ENCODE results near the gene PHF11. TPM values are rescaled to one million over a fixed set of nuclear protein-coding genes. Genes with fewer than 3 reads are reported as not detected.

Gene PHF11
- total and polyA plus RNA-seq, 2 of the 8 experiments (the other 6 are each of a cell fraction or from before 2014, with no cell fraction given): 6.1 to 8.1 TPM

DNA sequence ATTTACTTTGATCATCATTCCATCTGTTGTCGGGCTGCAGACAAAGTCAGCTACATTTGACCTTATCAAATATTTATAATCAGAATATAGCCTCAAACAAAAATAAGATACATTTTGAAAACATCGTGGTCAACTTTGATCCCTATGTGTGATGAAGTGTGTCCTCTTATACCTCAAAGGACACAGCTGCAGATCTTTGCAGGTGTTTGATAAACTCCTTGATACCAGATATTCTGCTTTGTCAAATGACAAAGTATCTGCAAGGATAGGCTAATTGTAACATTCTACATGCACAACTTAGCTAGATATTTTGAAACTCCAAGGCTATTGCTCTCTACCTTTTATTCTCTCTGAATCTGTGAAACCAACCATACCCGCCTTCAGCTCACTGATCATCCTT, 44.0 kb downstream of the PHF11 start:
- H3K23me2 ChIP-seq (ENCODE audit: low read depth, low read length): no peaks in the 10 kb centered on the region
- POLR2A ChIA-PET (ENCODE audit: partially characterized antibody): interaction anchor here (0.6 to 1.6 kb wide), 2 partner anchors 10 to 18 kb away, joined by 3 to 5 read pairs; no protein-coding TSS in a partner anchor
- H4K20me1 ChIP-seq (replicated peaks in 1 of 2; ENCODE audit: control insufficient read depth in 1 of 2, insufficient read depth in 2 of 2, low read length in 2 of 2): no peaks in the 10 kb centered on the region
- no peak for TF ChIP-seq SP4 (IDR thresholded peaks at IDR 0.05; ENCODE audit: low read length)
- TF ChIP-seq BRCA1 (IDR thresholded peaks at IDR 0.05; ENCODE audit: low read depth, low read length): no peak
- TF ChIP-seq SIX5 (IDR thresholded peaks at IDR 0.05; ENCODE audit: low read depth, low read length): no peak
- H3K4me2 ChIP-seq (ENCODE audit: insufficient read depth in 1 of 2, low read depth in 2 of 2, low read length in 2 of 2): no peak overlapping the region
- no peak overlapping the region for H4K91ac ChIP-seq (replicated peaks; ENCODE audit: insufficient read length, low read length)
- H3K4ac ChIP-seq (replicated peaks; ENCODE audit: insufficient read length, low read depth, low read length): no peak overlapping the region
- no peak overlapping the region for H2BK5ac ChIP-seq (ENCODE audit: low read depth, low read length)
- H2BK15ac ChIP-seq (ENCODE audit: low read length): no peak overlapping the region
- H4K8ac ChIP-seq (ENCODE audit: extremely low read depth, insufficient read depth, low read length): no peak overlapping the region
- no peak overlapping the region for H3K23ac ChIP-seq (ENCODE audit: insufficient read length)
- no peaks in the 10 kb centered on the region for H3K79me2 ChIP-seq (ENCODE audit: control insufficient read depth in 1 of 2, insufficient read depth in 2 of 2, low read length in 2 of 2)
- 90% methylated on average over 3 of the region's 3 CpGs; no CpG with 5 or more reads in 1 of the 2 experiments for WGBS, 2 experiments (ENCODE audit: extremely low coverage in 1 of 2, insufficient coverage in 1 of 2, insufficient read length in 1 of 2, insufficient replicate concordance in 2 of 2, low coverage in 1 of 2, low lambda C conversion rate in 2 of 2, missing lambda C conversion rate in 1 of 2)
- H3K9ac ChIP-seq (replicated peaks in 1 of 4; ENCODE audit: extremely low read depth in 1 of 4, low read depth in 3 of 4, low read length in 3 of 4): no peak overlapping the region
- no peak overlapping the region for H2BK12ac ChIP-seq (ENCODE audit: low read depth, low read length)
- DNase-seq (ENCODE audit: low read depth in 1 of 2, low spot score in 2 of 2) (no peak), FAIRE-seq (no peak)
- no peak overlapping the region for H3K56ac ChIP-seq (replicated peaks; ENCODE audit: insufficient read length, low read depth, low read length)
- CTCF ChIA-PET (ENCODE audit: partially characterized antibody): interaction anchor here (1.0 to 1.6 kb wide), 5 partner anchors 10 to 119 kb away, joined by 4 to 6 read pairs (median 4); no protein-coding TSS in a partner anchor
- H3K36me3 ChIP-seq (ENCODE audit: control insufficient read depth in 2 of 4, insufficient read depth in 4 of 4, low read length in 3 of 4): peaks cover 3 to 35% (median 11%) of the 10 kb centered on the region in 4 experiments; a peak in 5 of 8 replicates
- no peak overlapping the region for H2AK5ac ChIP-seq (ENCODE audit: low read depth, low read length)
- H3K9me3 ChIP-seq (ENCODE audit: insufficient read depth in 2 of 2, low read depth in 1 of 2, low read length in 1 of 2): no peaks in the 10 kb centered on the region
- no peak overlapping the region for H3K14ac ChIP-seq (ENCODE audit: insufficient read length)
- H2AFZ ChIP-seq (ENCODE audit: low read length): no peak overlapping the region
- H3K27ac ChIP-seq (ENCODE audit: low read depth, low read length): no peak overlapping the region
- H3K4me1 ChIP-seq (replicated peaks in 1 of 4; ENCODE audit: control insufficient read depth in 3 of 4, insufficient read depth in 4 of 4, low read length in 3 of 4): no peaks in the 10 kb centered on the region
- H2BK120ac ChIP-seq (replicated peaks; ENCODE audit: low read depth, low read length): no peak overlapping the region
- H2BK20ac ChIP-seq (ENCODE audit: low read length): no peak overlapping the region
- H3K18ac ChIP-seq (ENCODE audit: extremely low read depth, low read length): no peak overlapping the region
- no peak overlapping the region for H4K5ac ChIP-seq (ENCODE audit: insufficient read length, low read depth, low read length)
- no peak overlapping the region for H3K4me3 ChIP-seq (ENCODE audit: extremely low read depth in 1 of 4, insufficient read depth in 2 of 4, low read depth in 3 of 4, low read length in 4 of 4)
- no peaks in the 10 kb centered on the region for H3K79me1 ChIP-seq (ENCODE audit: low read depth, low read length)
- no peaks in the 10 kb centered on the region for H3K27me3 ChIP-seq (replicated peaks in 1 of 4; ENCODE audit: control insufficient read depth in 3 of 4, extremely low read depth in 1 of 4, insufficient read depth in 3 of 4, low read length in 3 of 4)
